PC-9 (cell line): ENCODE results near the gene NTNG1. TPM values are rescaled to one million over a fixed set of nuclear protein-coding genes. Genes with fewer than 3 reads are reported as not detected.

Experiments
- BruUV-seq: library from RNA; stranded (reverse); fragments of 400-500 nt; replicated peaks from 2 replicates; lab custom pipeline; 2021; lab: Mats Ljungman, UMichigan
- CTCF ChIA-PET: fragments of 300-600 bp; sonication (Branson Sonifier 250); formaldehyde crosslinking; loops from one replicate; lab custom pipeline; 2022; ENCODE audit warnings: antibody characterized with exemption; lab: Charles Lee
- POLR2A ChIA-PET: fragments of 300-600 bp; sonication (Branson Sonifier 250); formaldehyde crosslinking; loops from one replicate; lab custom pipeline; 2022; ENCODE audit warnings: antibody characterized with exemption; ENCODE audit not compliant: unreplicated experiment; lab: Charles Lee
- DNase-seq, 2 experiments: peaks; one replicate each; pipeline versions ENCODE4 v3.0.0 to v3.0.0-alpha.2; 2015 to 2022; ENCODE audit warnings: mixed read lengths in 1 of 2
- H2AFZ ChIP-seq: fragments of 200-600 bp; sonication (generic); 2 replicates; pipeline ENCODE4 v1.8.1; 2017; ENCODE audit warnings: antibody characterized with exemption
- H3F3A ChIP-seq: fragments of 200-600 bp; sonication (generic); 2 replicates; pipeline ENCODE4 v1.8.1; 2017; ENCODE audit warnings: antibody characterized with exemption, mild to moderate bottlenecking, low read depth; ENCODE audit not compliant: insufficient read depth
- H3K27ac ChIP-seq: fragments of 200-600 bp; sonication (generic); 2 replicates; pipeline ENCODE4 v1.6.1; 2016; ENCODE audit warnings: mixed run types
- H3K27me3 ChIP-seq: fragments of 200-600 bp; sonication (generic); 2 replicates; pipeline ENCODE4 v1.6.1; 2016; ENCODE audit warnings: low read depth, mixed run types; ENCODE audit not compliant: insufficient read depth
- H3K36me3 ChIP-seq: fragments of 200-600 bp; sonication (generic); 2 replicates; pipeline ENCODE4 v1.6.1; 2016; ENCODE audit warnings: low read depth, mixed run types
- H3K4me1 ChIP-seq: fragments of 200-600 bp; sonication (generic); replicated peaks from 2 replicates; pipeline ENCODE4 v1.6.1; 2016; ENCODE audit warnings: mixed run types; ENCODE audit not compliant: insufficient read depth
- H3K4me2 ChIP-seq: fragments of 200-600 bp; sonication (generic); 2 replicates; pipeline ENCODE4 v1.6.1; 2017; ENCODE audit warnings: mixed run types
- H3K4me3 ChIP-seq: fragments of 200-600 bp; sonication (generic); 2 replicates; pipeline ENCODE4 v1.6.1; 2016; ENCODE audit warnings: mixed run types
- H3K79me2 ChIP-seq: fragments of 200-600 bp; sonication (generic); 2 replicates; pipeline ENCODE4 v1.6.1; 2017; ENCODE audit warnings: low read depth, mixed run types
- H3K9me2 ChIP-seq: fragments of 200-600 bp; sonication (generic); 2 replicates; pipeline ENCODE4 v1.8.1; 2017; ENCODE audit warnings: mild to moderate bottlenecking; ENCODE audit not compliant: insufficient read depth
- H3K9me3 ChIP-seq: fragments of 200-600 bp; sonication (generic); 2 replicates; pipeline ENCODE4 v1.8.1; 2016; ENCODE audit warnings: low read depth; ENCODE audit not compliant: insufficient read depth
- H4K20me1 ChIP-seq: fragments of 200-600 bp; sonication (generic); 2 replicates; pipeline ENCODE4 v1.8.1; 2017; ENCODE audit not compliant: insufficient read depth
- CTCF ChIP-seq: fragments of 200-600 bp; sonication (generic); conservative IDR thresholded peaks from 2 replicates; pipeline ENCODE4 v1.6.1; 2017; ENCODE audit warnings: mixed run types, antibody characterized with exemption, mild to moderate bottlenecking, moderate library complexity
- EZH2 ChIP-seq: fragments of 200-600 bp; sonication (generic); IDR thresholded peaks from 2 replicates; pipeline ENCODE4 v1.8.0; 2017; ENCODE audit warnings: antibody characterized with exemption, low read depth
- intact Hi-C: fragments of 100-400 bp; cut with micrococcal nuclease; formaldehyde crosslinking; loops from one replicate; pipeline ENCODE4 v1.10.0; 2022; ENCODE audit not compliant: unreplicated experiment
- total RNA-seq: library from RNA; stranded (reverse); gene quantifications from 2 replicates; pipeline ENCODE4 v1.2.3, GENCODE V29; 2021

The NTNG1 gene
- total RNA-seq, 1 experiment from 2014 or later = not detected

- TF ChIP-seq EZH2 (no peak), CTCF (no peak)
Measured at GRCh38 chr1:107255469-107255868, 114.6 kb downstream of the NTNG1 start.

GRCh38 chr1:107262467-107263286 lies 121.8 kb downstream of the NTNG1 start:
- TF ChIP-seq CTCF = no peak
- no peak for TF ChIP-seq EZH2
- no peak for DNase-seq
- ChIA-PET POLR2A (no interaction called here), CTCF (no interaction called here)
- H3K9me2 ChIP-seq = no peaks in the 10 kb centered on the region
- no peaks in the 10 kb centered on the region for H3K79me2 ChIP-seq
- no TSS peak for BruUV-seq
- intact Hi-C loops = no loop called here
- H3K4me1 ChIP-seq = no peaks in the 10 kb centered on the region
- no peaks in the 10 kb centered on the region for H4K20me1 ChIP-seq
- no peak overlapping the region for H3K4me2 ChIP-seq
- no peaks in the 10 kb centered on the region for H3K27me3 ChIP-seq
- no peak overlapping the region for H3K4me3 ChIP-seq
- no peaks in the 10 kb centered on the region for H3K36me3 ChIP-seq
- no peaks in the 10 kb centered on the region for H3F3A ChIP-seq
- H3K9me3 ChIP-seq = no peaks in the 10 kb centered on the region
- no peak overlapping the region for H2AFZ ChIP-seq
- H3K27ac ChIP-seq = no peak overlapping the region

More at GRCh38 chr1:107255469-107255868, 114.6 kb downstream of the NTNG1 start:
- Histone ChIP-seq H3K27me3 (no peaks in the 10 kb centered on the region), H3K4me3 (no peak overlapping the region), H3K9me2 (no peaks in the 10 kb centered on the region), H3K79me2 (no peaks in the 10 kb centered on the region), H3K4me2 (no peak overlapping the region), H2AFZ (no peak overlapping the region), H3K4me1 (no peaks in the 10 kb centered on the region), H3K36me3 (no peaks in the 10 kb centered on the region), H3K27ac (no peak overlapping the region), H3K9me3 (no peaks in the 10 kb centered on the region), H4K20me1 (no peaks in the 10 kb centered on the region), H3F3A (no peaks in the 10 kb centered on the region)
- BruUV-seq = no TSS peak
- ChIA-PET CTCF (no interaction called here), POLR2A (no interaction called here)
- intact Hi-C loops = no loop called here
- DNase-seq = no peak

- no peak overlapping the region for H3K4me3 ChIP-seq
- intact Hi-C loops = no loop called here
- H3K9me2 ChIP-seq = no peaks in the 10 kb centered on the region
- no peaks in the 10 kb centered on the region for H3K4me1 ChIP-seq
- H3K36me3 ChIP-seq = no peaks in the 10 kb centered on the region
- H3K79me2 ChIP-seq = no peaks in the 10 kb centered on the region
- DNase-seq = no peak
- no peaks in the 10 kb centered on the region for H3K9me3 ChIP-seq
- CTCF ChIA-PET = no interaction called here
- no peaks in the 10 kb centered on the region for H3F3A ChIP-seq
- POLR2A ChIA-PET = no interaction called here
- TF ChIP-seq EZH2 = no peak
- TF ChIP-seq CTCF = no peak
- no peaks in the 10 kb centered on the region for H3K27me3 ChIP-seq
- H3K27ac ChIP-seq = no peak overlapping the region
- no TSS peak for BruUV-seq
- H2AFZ ChIP-seq = no peak overlapping the region
- H4K20me1 ChIP-seq = no peaks in the 10 kb centered on the region
- H3K4me2 ChIP-seq = no peak overlapping the region
Measured at GRCh38 chr1:107263291-107263915, 122.6 kb downstream of the NTNG1 start.
